Effector memory CD8-positive, alpha-beta T cell (primary cell): ENCODE results near the gene SOCS4.

ENCODE experiments used
- ATAC-seq: fragments of 150-1000 bp; cut with Tn5 transposase; replicated peaks from 2 replicates; pipeline ENCODE4 v1.10.0; 2021; ENCODE audit warnings: mild to moderate bottlenecking, moderate library complexity
- DNase-seq, 3 experiments: peaks; one replicate each; pipeline ENCODE4 v3.0.0; 2021
- H3K27ac Mint-ChIP-seq, 2 donors: one replicate each; pipeline ENCODE4 v1.8.0; 2022; ENCODE audit warnings: mild to moderate bottlenecking in 2 of 2, mixed read lengths in 2 of 2, moderate library complexity in 2 of 2
- H3K27me3 Mint-ChIP-seq, 2 donors: one replicate each; pipeline ENCODE4 v1.8.0; 2022; ENCODE audit warnings: mixed read lengths in 2 of 2
- H3K36me3 Mint-ChIP-seq: one replicate; pipeline ENCODE4 v1.8.0; 2022; ENCODE audit warnings: mild to moderate bottlenecking, moderate library complexity, mixed read lengths; ENCODE audit not compliant: insufficient read depth
- H3K4me1 Mint-ChIP-seq, 2 donors: one replicate each; pipeline ENCODE4 v1.8.0; 2022; ENCODE audit warnings: low read depth in 2 of 2, mixed read lengths in 2 of 2
- H3K4me3 Mint-ChIP-seq, 2 donors: one replicate each; pipeline ENCODE4 v1.8.0; 2022; ENCODE audit warnings: mild to moderate bottlenecking in 2 of 2, mixed read lengths in 2 of 2, moderate library complexity in 2 of 2
- H3K9me3 Mint-ChIP-seq, 2 donors: one replicate each; pipeline ENCODE4 v1.8.0; 2022; ENCODE audit warnings: mixed read lengths in 2 of 2

SOCS4 gene

GRCh38 chr14:55084401-55085059 is 57.5 kb downstream of the SOCS4 start:
- no peak for ATAC-seq
- Mint-ChIP-seq H3K36me3 (no peaks in the 10 kb centered on the region), H3K9me3 (no peaks in the 10 kb centered on the region), H3K27me3 (no peaks in the 10 kb centered on the region), H3K4me3 (no peak overlapping the region), H3K4me1 (peaks cover 0 to 3% of the 10 kb centered on the region in 2 donors), H3K27ac (no peak overlapping the region)
- no peak for DNase-seq

DNA sequence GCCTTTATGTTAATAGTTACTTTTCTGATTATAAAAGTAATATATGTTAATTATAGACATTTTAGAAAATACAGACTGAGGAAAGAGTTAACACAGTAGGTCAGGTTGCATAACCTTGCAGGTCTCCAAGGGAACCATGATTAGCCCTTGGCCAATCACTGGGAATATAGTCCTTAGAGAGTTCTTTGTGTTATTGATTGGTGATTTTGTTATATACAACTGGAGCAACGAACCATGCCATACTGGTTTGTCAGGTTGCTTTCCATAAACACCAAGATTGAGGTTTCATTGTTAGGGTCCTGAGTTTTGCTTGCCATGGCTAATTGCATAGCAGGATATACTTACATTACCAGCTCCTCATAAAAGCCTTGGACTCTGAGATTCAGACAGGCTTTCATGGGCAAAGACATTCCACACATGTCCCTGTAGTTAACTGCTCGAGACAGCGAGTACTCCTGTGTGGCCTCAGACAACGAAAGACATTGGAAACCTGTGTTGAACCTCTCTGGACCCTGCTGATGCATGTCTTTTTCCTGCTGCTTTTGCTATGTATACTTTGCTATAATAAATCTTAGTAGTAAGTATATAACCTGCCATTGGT is 58.1 kb downstream of the SOCS4 start:
- H3K9me3 Mint-ChIP-seq, result no peaks in the 10 kb centered on the region
- no peak overlapping the region for H3K4me3 Mint-ChIP-seq
- no peak overlapping the region for H3K27ac Mint-ChIP-seq
- H3K36me3 Mint-ChIP-seq, result no peaks in the 10 kb centered on the region
- H3K27me3 Mint-ChIP-seq, result no peaks in the 10 kb centered on the region
- DNase-seq (no peak), ATAC-seq (no peak)
- peaks cover 0 to 5% of the 10 kb centered on the region in 2 donors for H3K4me1 Mint-ChIP-seq

- Mint-ChIP-seq H3K4me3 (no peak overlapping the region), H3K27ac (no peak overlapping the region), H3K36me3 (no peaks in the 10 kb centered on the region), H3K4me1 (peaks cover 0 to 5% of the 10 kb centered on the region in 2 donors), H3K9me3 (no peaks in the 10 kb centered on the region), H3K27me3 (no peaks in the 10 kb centered on the region)
- no peak for DNase-seq
- no peak for ATAC-seq
These were observed 59.9 kb downstream of the SOCS4 start for GRCh38 chr14:55086938-55087337.

DNA sequence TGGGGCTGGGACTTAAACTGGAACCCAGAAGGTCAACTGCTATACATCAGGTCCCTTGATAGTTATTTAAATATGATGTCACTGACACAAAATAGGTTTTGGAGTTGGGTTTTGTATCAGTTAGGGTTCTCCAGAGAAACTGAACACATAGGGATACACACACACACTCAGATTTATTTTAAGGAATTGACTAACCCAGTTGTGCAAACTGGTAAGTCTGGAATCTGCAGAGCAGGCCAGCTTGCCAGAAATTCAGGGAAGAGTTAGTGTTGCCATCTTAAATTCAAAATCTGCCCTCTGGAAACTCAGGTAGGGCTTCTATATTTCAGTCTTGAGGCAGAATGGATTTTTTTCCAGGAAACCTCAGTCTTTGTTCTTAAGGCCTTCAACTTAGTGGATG is 61.3 kb downstream of the SOCS4 start:
- H3K9me3 Mint-ChIP-seq, result no peaks in the 10 kb centered on the region
- no peak overlapping the region for H3K27ac Mint-ChIP-seq
- H3K4me1 Mint-ChIP-seq, result peaks cover 2 to 9% of the 10 kb centered on the region in 2 donors
- H3K36me3 Mint-ChIP-seq, result no peaks in the 10 kb centered on the region
- H3K4me3 Mint-ChIP-seq, result no peak overlapping the region
- ATAC-seq (no peak), DNase-seq (no peak)
- no peaks in the 10 kb centered on the region for H3K27me3 Mint-ChIP-seq

- Mint-ChIP-seq H3K36me3 (peaks cover 3% of the 10 kb centered on the region), H3K27ac (no peak overlapping the region), H3K4me3 (no peak overlapping the region), H3K9me3 (no peaks in the 10 kb centered on the region), H3K27me3 (no peaks in the 10 kb centered on the region), H3K4me1 (peaks cover 7 to 14% of the 10 kb centered on the region in 2 donors)
- ATAC-seq, result no peak
- no peak for DNase-seq
These were observed 65.3 kb downstream of the SOCS4 start for GRCh38 chr14:55092341-55092740.

- H3K4me3 Mint-ChIP-seq, result no peak overlapping the region
- no peak overlapping the region for H3K27ac Mint-ChIP-seq
- H3K4me1 Mint-ChIP-seq, result peaks cover 19 to 25% of the 10 kb centered on the region in 2 donors
- ATAC-seq, result no peak
- H3K9me3 Mint-ChIP-seq, result no peaks in the 10 kb centered on the region
- H3K27me3 Mint-ChIP-seq, result no peaks in the 10 kb centered on the region
- no peak for DNase-seq
- peaks cover 8% of the 10 kb centered on the region for H3K36me3 Mint-ChIP-seq
These were observed 67.5 kb downstream of the SOCS4 start for GRCh38 chr14:55094292-55095157.

DNA sequence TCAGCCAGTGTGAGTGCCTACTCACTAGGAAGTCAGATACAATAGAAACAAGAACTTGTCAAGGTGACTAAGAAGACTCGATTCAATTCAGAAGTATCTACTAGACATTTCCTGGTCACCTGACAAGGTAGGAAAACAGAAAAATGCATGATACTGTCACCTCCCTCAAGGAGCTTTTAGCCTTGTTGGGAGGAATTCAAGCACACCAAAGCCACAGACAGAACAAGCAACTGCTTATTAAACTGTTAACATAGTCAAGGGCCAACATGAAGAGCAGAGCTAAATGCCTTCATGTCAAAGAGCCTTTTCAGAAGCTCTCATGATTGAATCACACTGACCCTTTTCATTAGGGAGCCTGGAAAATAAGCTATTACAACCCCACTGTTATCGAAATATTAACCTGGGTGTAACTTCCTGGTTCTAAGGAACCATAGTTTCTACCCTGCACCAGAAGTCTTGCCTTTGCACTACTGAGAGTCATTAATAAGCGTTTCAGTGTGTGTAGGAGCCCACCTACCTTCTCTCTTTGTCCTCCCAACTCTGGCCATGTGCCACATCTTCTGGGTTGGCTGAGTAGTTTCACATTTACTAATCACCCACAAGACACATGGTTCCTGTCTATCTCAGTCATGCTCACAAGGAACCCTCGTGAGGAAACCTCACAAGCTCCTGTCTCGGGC is 71.0 kb downstream of the SOCS4 start:
- peak overlapping the region; percentile 46 to 74 for H3K4me3 Mint-ChIP-seq
- H3K27ac Mint-ChIP-seq, result peak overlapping the region; percentile 93 to 95
- peaks cover 13% of the 10 kb centered on the region for H3K36me3 Mint-ChIP-seq
- no peaks in the 10 kb centered on the region for H3K9me3 Mint-ChIP-seq
- peaks cover 37 to 39% of the 10 kb centered on the region in 2 donors for H3K4me1 Mint-ChIP-seq
- ATAC-seq (peak; percentile 43), DNase-seq (peak; percentile 29 to 39 (median 33))
- no peaks in the 10 kb centered on the region for H3K27me3 Mint-ChIP-seq

GRCh38 chr14:55098561-55098898 is 71.5 kb downstream of the SOCS4 start:
- Mint-ChIP-seq H3K27me3 (no peaks in the 10 kb centered on the region), H3K4me1 (peaks cover 40 to 43% of the 10 kb centered on the region in 2 donors), H3K4me3 (peak overlapping the region; percentile 46 to 74), H3K9me3 (no peaks in the 10 kb centered on the region), H3K27ac (peak overlapping the region; percentile 93 to 95), H3K36me3 (peaks cover 15% of the 10 kb centered on the region)
- ATAC-seq, result no peak
- DNase-seq, result no peak
